ENCODE data around the gene MPIG6B.

Gene MPIG6B

DNA sequence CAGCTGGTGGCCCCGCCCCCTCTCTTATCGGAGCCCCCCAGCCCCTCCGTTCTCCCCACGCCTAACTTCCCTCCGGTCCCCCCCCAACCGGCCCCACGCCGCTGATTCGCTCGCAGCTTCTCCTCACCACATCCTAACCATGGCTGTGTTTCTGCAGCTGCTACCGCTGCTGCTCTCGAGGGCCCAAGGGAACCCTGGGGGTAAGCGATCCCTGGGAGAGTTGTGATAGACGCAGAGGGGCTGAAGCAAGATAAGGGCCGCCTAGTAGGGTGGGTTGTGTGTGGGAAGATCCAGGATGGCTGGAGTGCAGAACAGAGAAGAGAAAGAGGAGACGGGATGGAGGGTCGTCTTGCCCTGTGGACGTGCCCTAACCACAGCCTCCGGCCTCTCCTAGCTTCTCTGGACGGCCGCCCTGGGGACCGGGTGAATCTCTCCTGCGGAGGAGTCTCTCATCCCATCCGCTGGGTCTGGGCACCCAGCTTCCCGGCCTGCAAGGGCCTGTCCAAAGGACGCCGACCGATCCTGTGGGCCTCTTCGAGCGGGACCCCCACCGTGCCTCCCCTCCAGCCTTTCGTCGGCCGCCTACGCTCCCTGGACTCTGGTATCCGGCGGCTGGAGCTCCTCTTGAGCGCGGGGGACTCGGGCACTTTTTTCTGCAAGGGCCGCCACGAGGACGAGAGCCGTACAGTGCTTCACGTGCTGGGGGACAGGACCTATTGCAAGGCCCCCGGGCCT lies at the start of gene MPIG6B:
Gene MPIG6B (plus strand): TSS at position 129 of the 735 bp plus-strand sequence. CDS start 11 bp downstream, at position 140.
- DNase-seq: no peak

- DNase-seq: no peak
Observed at GRCh38 chr6:31676322-31676903, 46.8 kb upstream of the MPIG6B start.

- DNase-seq: no peak
Observed at GRCh38 chr6:31676904-31677303, 46.3 kb upstream of the MPIG6B start.

DNA sequence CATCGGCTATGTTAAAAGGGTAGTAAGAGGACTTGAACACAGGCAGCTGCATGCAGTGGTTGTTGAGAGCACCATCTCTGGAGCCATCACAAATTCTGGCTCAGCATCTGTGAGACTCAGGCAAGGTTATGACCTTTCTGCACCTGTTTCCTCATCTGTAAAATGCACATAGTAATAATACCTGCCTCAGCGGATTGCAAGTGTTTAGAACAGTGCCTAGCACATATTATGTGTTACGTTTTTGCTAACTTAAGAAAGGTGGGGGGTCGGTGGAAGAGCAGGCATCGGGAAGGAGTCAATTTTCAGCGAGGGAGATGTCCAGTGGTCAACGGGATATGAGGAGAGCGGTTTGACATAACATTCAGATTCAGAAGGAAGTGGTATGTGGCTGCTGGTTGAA lies 45.2 kb upstream of the MPIG6B start:
- no peak for DNase-seq

- peak; percentile 84 to 87 for DNase-seq
Observed at GRCh38 chr6:31680226-31681134, 42.7 kb upstream of the MPIG6B start, which contains the start of gene LY6G5C. Gene LY6G5C, minus strand, starts transcription at chr6:31681067. Its CDS starts 694 bp downstream, at chr6:31680373.

DNA sequence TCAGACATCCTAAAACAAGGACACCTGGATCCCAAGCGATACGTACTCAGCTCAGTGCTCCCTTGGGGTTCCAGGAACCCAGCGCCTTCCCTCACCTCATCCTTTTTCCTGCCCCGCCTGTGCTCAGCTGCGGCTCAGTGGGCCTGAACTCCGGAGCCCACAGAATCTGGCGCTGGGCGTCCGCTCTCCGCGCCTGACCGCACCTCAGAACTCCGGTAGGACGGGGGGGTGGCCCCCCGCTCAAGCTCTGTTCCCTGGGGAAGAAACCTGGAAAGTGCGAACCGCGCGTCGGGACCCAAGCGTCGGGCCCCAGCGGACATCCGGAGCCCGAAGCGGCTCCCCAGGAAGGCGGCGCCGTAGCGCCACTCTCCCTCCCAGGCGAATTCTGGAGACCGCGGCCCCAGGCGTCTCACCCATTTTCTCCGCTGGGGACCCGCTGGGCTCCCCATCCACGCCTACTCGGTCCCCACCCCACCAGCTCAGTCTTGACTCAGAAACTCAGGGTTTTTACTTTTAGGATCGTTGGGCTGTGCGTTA lies 42.0 kb upstream of the MPIG6B start:
- peak; percentile 17 to 56 for DNase-seq

- DNase-seq: no peak
Observed at GRCh38 chr6:31683591-31683990, 39.6 kb upstream of the MPIG6B start.

DNA sequence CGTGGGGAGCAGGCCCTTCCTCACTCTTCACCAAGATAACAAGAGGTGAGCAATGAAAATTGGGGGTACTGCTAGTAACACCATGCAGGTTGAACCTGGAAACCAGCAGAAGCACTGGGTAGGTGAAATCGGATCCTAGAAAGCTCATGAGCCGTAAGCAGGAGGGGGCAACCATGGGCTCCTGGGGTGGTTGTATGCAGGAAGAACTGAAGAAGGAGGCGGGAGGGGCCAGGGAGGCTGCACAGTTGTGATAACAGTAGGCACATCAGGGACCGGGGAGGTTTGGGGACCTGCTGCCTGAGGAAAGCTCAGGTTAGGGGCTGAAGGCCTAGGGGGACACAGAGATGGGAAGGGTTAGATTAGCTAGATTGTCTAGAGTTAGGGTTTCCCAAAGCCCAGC lies 36.7 kb upstream of the MPIG6B start:
- no peak for DNase-seq

DNA sequence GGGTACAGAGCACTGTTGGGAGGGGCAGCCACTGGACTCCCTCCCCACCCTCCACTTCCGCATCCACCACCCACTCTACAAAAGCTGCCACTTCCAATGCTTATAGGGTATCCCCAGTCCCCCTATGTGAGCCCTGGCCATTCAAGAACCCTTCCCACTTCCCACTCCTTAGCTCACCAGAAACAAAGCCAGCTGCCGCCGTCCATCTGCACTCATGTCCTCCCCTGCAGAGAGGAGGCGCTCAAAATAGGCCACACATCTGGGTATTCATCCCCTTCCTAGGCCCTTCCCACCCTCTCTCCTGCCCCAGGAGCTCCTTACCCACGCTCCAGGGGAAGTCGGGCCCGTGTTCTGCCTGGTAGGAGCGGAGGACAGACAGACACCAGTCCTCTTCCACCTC lies 35.9 kb upstream of the MPIG6B start:
- DNase-seq: no peak

- no peak for DNase-seq
Observed at GRCh38 chr6:31687860-31688693, 35.1 kb upstream of the MPIG6B start.

DNA sequence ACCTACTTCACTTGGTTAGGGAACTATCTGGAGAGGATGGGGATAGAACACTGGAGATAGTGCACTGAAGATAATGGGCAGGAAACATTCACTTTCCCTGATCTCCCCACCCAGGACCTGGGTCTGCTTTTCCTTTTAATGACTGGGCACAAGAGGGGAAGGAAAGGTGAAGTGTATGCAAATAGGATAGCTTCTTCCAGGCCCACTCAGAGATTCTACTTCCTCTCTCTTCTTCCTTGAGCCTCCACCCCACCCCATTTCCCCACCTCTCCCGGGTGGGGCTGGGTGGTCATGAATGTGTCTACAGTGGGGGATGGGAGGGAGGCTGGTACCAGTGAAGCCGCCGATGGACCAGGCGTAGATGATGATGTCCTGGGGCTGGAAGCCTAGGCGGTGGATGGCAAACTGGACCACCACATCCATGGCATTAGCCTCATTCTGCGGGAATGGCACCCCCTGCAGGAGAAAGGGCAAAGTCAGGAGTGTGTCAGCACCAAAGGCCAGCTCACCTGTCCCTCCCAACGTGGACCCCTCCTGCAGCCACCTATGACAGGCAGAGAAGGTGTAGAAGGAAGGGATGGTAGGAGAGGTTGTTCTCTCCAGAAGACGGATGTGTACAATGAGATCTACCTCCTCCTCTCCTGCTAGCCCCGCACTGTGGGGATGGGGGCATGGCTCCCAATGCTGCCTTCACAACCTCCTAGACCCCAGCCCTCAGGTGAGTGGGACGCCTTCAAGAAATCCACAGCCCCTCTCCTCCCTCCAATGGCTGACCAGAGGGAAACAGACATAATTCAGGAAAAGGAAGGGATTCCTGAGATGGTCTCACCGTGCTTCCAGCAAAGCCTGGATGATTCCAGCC lies 33.7 kb upstream of the MPIG6B start:
- no peak for DNase-seq

- no peak for DNase-seq
Observed at GRCh38 chr6:31690231-31691077, 32.7 kb upstream of the MPIG6B start.

DNA sequence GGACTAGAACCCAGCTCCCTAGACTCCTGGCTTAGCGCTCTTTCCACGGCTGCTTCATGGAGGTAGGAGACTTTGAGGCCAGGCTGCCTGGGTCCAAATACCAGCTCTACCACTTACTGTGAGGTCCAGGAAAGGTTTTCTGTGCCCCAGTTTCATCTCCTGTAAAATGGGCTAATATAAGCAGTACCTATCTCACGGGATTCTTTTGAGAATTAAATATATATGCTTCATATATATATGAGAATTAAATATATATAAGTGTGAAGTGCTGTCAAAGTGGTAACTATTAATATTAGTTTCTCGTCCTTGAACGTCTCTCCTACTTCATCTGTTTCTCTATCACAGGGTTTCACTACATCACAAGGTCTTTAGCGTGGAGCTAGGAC lies 32.1 kb upstream of the MPIG6B start:
- DNase-seq: no peak

DNA sequence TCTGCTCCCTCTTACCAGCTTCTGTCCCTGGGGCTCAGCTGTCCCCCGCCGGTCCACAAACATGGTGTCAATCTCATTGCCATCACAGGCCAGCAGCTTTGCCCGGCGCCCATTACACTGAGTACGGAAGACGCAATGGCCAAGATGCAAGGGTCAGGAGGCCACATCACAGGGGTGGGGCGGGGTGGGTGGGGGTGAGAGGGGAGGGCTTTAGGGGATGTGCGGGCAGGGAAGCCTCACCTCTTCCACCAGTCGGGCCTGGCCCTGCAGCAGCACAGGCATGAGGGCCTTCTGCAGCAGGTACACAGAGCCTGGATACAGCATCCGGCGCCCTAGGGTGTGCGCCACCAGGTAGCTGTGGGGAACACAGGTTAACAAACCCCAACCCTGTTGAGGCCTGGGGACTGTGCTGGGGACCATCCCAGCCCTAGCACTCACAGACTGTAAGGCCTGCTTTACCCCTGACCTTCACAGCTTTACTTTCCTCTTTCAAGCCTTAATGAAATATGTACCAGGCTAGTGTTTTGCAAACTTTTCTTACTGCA lies 31.5 kb upstream of the MPIG6B start:
- no peak for DNase-seq

- no peak for DNase-seq
Observed at GRCh38 chr6:31692353-31692752, 30.8 kb upstream of the MPIG6B start.

- no peak for DNase-seq
Observed at GRCh38 chr6:31692886-31693285, 30.3 kb upstream of the MPIG6B start.

- no peak for DNase-seq
Observed at GRCh38 chr6:31693535-31693934, 29.6 kb upstream of the MPIG6B start.

- DNase-seq: no peak
Observed at GRCh38 chr6:31697555-31697954, 25.6 kb upstream of the MPIG6B start.

DNA sequence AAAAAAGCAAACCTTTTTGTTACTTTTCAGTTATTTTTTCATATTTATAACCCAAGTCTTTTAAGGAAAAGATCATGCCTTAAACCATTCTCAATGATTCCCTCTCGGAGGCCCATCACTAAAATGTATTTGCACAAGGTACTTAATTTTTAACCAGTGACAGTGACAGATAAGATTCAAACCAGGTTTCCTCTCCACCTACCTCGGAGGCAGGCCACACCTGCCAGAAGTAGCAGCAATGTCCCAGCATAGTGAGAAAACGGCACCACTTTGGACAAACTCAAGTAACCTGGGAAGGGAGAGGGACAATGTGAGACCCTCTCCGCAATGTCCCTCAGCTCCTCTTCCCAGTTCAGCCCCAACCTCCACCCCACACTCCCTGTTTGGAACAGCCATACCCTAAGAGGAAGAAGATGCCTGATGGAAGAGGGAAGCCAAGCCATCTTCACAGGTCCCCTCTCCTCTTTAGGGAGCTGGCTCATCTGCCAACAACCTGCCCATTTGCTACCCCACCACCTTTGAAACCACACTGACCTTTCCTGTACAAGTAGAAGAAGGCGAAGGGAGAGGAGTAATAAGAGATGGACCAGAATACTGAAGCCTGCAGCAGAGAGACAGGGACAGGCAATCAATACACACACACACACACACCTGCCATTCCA lies 22.3 kb upstream of the MPIG6B start:
- no peak for DNase-seq
